Activated naive CD4-positive, alpha-beta T cell treated with anti-CD3 and anti-CD28 coated beads for 36 hours (primary cell): ENCODE measurements around the gene MT1G. TPM values are rescaled to one million over a fixed set of nuclear protein-coding genes. Genes with fewer than 3 reads are reported as not detected.

Source experiments
- CTCF ChIA-PET: fragments of 350-600 bp; sonication (Branson Sonifier 250); formaldehyde crosslinking; loops from one replicate; lab custom pipeline; 2021; ENCODE audit warnings: antibody characterized with exemption; lab: Charles Lee
- DNase-seq: peaks from one replicate; pipeline ENCODE4 v3.0.0-alpha.2; 2020
- H3K27ac Mint-ChIP-seq: one replicate; pipeline ENCODE4 v1.8.0; 2021; ENCODE audit warnings: mild to moderate bottlenecking, mixed read lengths
- H3K27me3 Mint-ChIP-seq: one replicate; pipeline ENCODE4 v1.8.0; 2021; ENCODE audit warnings: low read depth, mixed read lengths
- H3K36me3 Mint-ChIP-seq: one replicate; pipeline ENCODE4 v1.8.0; 2021; ENCODE audit warnings: low read depth, mixed read lengths
- H3K4me1 Mint-ChIP-seq: one replicate; pipeline ENCODE4 v1.8.0; 2021; ENCODE audit warnings: low read depth, mixed read lengths
- H3K4me3 Mint-ChIP-seq: one replicate; pipeline ENCODE4 v1.8.0; 2021; ENCODE audit warnings: mild to moderate bottlenecking, moderate library complexity, mixed read lengths
- H3K9me3 Mint-ChIP-seq: one replicate; pipeline ENCODE4 v1.8.0; 2021; ENCODE audit warnings: mixed read lengths
- intact Hi-C: fragments of 100-400 bp; cut with micrococcal nuclease; formaldehyde crosslinking; loops from one replicate; pipeline ENCODE4 v1.15.1; 2023
- total RNA-seq, 2 experiments: library from RNA; stranded (reverse); gene quantifications; one replicate each; pipeline ENCODE4 v1.2.3, GENCODE V29; 2021

Gene MT1G
- total RNA-seq, 2 experiments from 2014 or later, result 22.4 to 23.8 TPM

DNA sequence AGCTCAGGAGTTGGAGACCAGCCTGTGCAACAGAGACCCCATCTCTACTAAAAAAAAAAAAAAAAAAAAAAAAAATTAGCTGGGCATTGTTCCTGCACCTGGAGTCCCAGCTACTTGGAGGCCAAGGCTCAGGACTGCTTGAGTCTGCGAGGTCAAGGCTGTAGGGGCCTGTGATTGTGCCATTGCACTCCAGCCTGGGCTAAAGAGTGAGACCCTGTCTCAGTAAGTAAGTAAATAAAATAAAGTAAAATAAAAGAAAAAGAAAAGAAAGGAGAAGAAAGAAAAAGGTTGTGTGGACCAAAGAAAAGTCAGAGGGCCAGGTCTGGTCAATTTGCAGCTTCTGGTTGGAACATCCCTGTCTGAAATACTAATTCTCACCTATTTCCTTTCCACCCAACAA, 32.8 kb upstream of the MT1G start:
- intact Hi-C loops, result loop anchor here (5.0 to 10.0 kb wide), 3 partner anchors 43 to 756 kb away; partner anchors contain the start of gene MT1F
- H3K27me3 Mint-ChIP-seq, result no peaks in the 10 kb centered on the region
- DNase-seq, result no peak
- H3K4me3 Mint-ChIP-seq, result no peak overlapping the region
- H3K36me3 Mint-ChIP-seq, result no peaks in the 10 kb centered on the region
- H3K9me3 Mint-ChIP-seq, result no peaks in the 10 kb centered on the region
- H3K27ac Mint-ChIP-seq, result no peak overlapping the region
- peaks cover 4% of the 10 kb centered on the region for H3K4me1 Mint-ChIP-seq
- CTCF ChIA-PET, result interaction anchor here (1.4 to 4.8 kb wide), 13 partner anchors 11 to 187 kb away, joined by 3 to 126 read pairs (median 12); partner anchors contain the start of gene MT1F

DNA sequence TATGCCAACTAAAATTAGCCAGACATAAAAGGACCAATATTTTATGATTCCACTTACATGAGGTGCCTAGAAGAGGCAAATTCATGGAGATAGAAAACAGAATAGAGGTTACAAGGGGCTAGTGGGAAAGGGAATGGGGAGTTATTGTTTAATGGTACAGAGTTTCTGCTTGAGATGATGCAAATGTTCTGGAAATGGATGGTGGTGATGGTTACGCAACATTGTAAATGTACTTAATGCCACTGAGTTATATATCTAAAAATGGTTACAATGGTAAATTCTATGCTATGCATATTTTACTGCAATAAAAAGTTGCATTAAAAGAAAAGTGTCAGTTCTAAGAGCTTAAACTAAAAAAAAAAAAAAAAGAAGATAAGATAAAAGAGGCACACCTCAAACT, 32.3 kb upstream of the MT1G start:
- CTCF ChIA-PET, result interaction anchor here (1.9 to 4.8 kb wide), 8 partner anchors 24 to 126 kb away, joined by 5 to 126 read pairs (median 12); partner anchors contain the start of gene MT1F
- Mint-ChIP-seq H3K27ac (no peak overlapping the region), H3K9me3 (no peaks in the 10 kb centered on the region), H3K4me3 (no peak overlapping the region), H3K36me3 (no peaks in the 10 kb centered on the region), H3K4me1 (peaks cover 4% of the 10 kb centered on the region), H3K27me3 (no peaks in the 10 kb centered on the region)
- intact Hi-C loops, result loop anchor here (5.0 to 10.0 kb wide), 3 partner anchors 43 to 755 kb away; partner anchors contain the start of gene MT1F
- no peak for DNase-seq

DNA sequence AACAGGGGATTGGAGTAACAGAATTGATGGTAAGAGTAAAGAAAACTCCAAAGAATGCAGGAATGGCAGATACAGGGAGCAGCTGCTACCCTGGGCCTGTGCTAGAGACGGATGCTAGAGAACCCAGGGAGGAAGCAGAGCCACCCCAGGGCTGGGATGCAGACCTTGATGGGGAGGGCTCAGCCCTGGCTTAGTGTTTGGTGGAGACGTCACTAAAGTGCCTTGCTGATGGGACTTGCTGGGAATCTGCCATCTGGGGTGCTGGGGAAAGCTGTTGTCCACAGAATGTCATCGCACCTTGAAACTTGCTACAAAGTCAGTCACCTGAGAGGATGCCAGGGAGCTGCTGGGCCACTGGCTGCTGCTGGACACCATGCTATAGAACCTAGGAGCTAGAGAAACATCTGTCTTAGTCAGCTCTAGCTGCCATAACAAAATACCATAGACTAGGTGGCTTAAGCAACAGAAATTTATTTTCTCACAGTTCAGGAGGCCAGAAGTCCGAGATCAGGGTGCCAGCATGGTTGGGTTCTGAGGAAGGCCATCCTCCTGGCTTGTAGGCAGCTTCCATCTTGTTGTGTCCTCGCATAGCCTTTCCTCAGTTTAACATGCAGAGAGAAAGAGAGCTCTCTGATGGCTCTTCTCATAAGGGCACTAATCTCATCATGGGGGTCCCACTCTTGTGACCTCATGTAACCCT, 29.7 kb upstream of the MT1G start:
- H3K4me1 Mint-ChIP-seq, result peaks cover 4% of the 10 kb centered on the region
- no peak for DNase-seq
- no peaks in the 10 kb centered on the region for H3K9me3 Mint-ChIP-seq
- intact Hi-C loops, result no loop called here
- no peaks in the 10 kb centered on the region for H3K27me3 Mint-ChIP-seq
- H3K36me3 Mint-ChIP-seq, result no peaks in the 10 kb centered on the region
- CTCF ChIA-PET, result interaction anchor here (0.5 to 1.7 kb wide), 4 partner anchors 54 to 197 kb away, joined by 4 to 9 read pairs (median 6); no protein-coding TSS in a partner anchor
- H3K27ac Mint-ChIP-seq, result no peak overlapping the region
- H3K4me3 Mint-ChIP-seq, result no peak overlapping the region

DNA sequence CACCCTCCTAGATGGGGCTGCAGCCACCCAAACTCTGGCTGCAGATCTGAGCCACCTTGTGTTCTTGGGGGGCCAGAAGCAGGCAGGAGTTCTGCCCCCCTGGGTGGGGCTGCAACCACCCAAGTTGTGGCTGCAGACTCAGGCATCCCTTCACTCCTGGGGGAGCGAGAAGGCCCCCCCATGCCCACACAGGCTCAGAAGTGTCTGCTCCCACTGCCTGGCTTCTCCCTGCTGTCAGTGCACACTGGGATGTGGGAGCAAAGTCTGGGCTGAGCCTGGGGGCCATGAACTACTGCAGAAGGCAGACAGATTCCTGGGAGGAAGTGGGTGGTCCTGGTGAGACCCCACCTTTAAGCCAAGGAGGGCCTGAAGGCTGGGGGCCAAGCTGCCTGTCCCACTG, 27.4 kb upstream of the MT1G start:
- no peaks in the 10 kb centered on the region for H3K9me3 Mint-ChIP-seq
- CTCF ChIA-PET, result interaction anchor here (0.7 to 1.6 kb wide), 2 partner anchors 31 to 185 kb away, joined by 3 to 4 read pairs; no protein-coding TSS in a partner anchor
- intact Hi-C loops, result no loop called here
- H3K4me1 Mint-ChIP-seq, result no peaks in the 10 kb centered on the region
- no peak overlapping the region for H3K27ac Mint-ChIP-seq
- no peak for DNase-seq
- H3K36me3 Mint-ChIP-seq, result no peaks in the 10 kb centered on the region
- H3K4me3 Mint-ChIP-seq, result no peak overlapping the region
- no peaks in the 10 kb centered on the region for H3K27me3 Mint-ChIP-seq

DNA sequence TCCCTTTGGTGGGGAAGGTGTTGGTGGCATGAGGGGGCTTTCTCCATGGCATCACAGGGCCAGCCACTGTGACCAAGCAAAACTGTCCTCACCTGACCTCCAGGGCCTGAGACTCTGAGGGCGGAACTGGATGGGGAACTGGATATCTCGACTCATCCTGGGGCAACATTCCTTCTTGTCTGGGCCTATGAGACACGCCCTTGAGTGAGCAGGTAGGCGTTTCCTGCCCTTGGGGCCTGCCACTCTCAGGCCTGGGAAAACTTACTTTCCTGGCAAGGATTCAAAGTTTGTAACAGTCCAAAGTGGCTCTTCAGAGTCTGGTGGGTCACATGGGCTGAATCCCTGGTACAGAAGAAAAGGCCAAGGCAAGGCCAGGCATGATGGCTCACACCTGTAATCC, 24.0 kb upstream of the MT1G start:
- DNase-seq, result no peak
- no peak overlapping the region for H3K4me3 Mint-ChIP-seq
- intact Hi-C loops, result no loop called here
- H3K36me3 Mint-ChIP-seq, result peaks cover 1% of the 10 kb centered on the region
- H3K9me3 Mint-ChIP-seq, result no peaks in the 10 kb centered on the region
- H3K27ac Mint-ChIP-seq, result no peak overlapping the region
- CTCF ChIA-PET, result interaction anchor here (0.9 to 1.3 kb wide), 2 partner anchors 10 kb away, joined by 4 to 5 read pairs; no protein-coding TSS in a partner anchor
- no peaks in the 10 kb centered on the region for H3K27me3 Mint-ChIP-seq
- H3K4me1 Mint-ChIP-seq, result no peaks in the 10 kb centered on the region

DNA sequence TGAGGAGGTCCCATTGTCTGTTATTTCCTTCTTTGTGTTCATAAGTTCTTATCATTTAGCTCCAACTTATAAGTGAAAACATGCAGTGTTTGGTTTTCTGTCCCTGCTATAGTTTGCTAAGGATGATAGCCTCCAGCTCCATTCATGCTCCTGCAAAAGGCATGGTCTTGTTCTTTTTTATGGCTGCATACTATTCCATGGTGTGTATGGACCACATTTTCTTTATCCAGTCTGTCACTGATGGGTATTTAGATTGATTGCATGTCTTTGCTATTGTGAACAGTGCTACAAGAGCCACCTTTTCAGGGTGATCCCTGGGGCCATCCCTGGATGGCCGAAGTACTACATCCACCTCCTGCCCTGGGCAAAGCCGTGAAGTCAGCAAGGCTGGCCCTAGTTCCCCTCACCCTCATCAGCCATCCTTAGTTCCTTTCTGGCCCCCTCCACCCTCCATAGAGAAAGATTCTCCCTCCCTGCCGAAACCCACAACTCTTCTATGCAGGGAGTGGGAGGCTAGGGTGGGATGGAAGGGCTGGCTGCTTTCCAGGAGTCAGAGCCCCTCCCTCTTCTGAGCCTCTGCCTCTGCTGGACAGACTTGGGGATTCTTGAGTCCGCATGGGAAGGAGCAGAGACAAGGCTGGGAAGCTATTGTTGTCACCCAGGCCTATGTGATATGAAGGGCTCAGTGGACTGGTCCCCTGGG, 22.7 kb upstream of the MT1G start:
- DNase-seq, result no peak
- Mint-ChIP-seq H3K27ac (no peak overlapping the region), H3K9me3 (peaks cover 3% of the 10 kb centered on the region), H3K4me3 (no peak overlapping the region), H3K4me1 (no peaks in the 10 kb centered on the region), H3K36me3 (peaks cover 4% of the 10 kb centered on the region), H3K27me3 (no peaks in the 10 kb centered on the region)
- CTCF ChIA-PET, result interaction anchor here (0.7 to 1.6 kb wide), 2 partner anchors 11 to 12 kb away, joined by 3 to 4 read pairs; no protein-coding TSS in a partner anchor
- intact Hi-C loops, result no loop called here

DNA sequence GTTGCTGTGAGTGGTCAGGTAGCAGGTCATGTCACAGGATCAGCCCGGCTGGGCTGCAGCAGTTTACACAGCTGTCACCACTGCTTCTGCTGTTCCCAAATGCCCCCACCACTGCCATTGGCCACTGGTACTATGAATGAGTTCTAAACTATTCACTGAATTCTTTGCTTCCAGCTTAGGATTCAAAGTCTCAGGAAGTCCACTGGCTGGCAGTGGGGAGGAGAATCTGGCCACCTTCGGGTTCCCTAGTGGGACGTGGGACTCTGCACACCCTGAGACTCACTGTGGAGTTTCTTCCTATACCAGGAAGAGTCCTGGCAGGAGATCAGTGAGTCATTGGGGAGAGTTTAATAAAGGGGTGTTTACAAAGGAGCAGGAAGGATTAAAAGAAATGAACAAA, 21.3 kb upstream of the MT1G start:
- Mint-ChIP-seq H3K9me3 (peaks cover 3% of the 10 kb centered on the region), H3K27ac (no peak overlapping the region), H3K4me3 (no peak overlapping the region), H3K27me3 (no peaks in the 10 kb centered on the region), H3K36me3 (peaks cover 6% of the 10 kb centered on the region), H3K4me1 (peaks cover 2% of the 10 kb centered on the region)
- CTCF ChIA-PET, result interaction anchor here (0.6 to 1.6 kb wide), 3 partner anchors 12 to 18 kb away, joined by 3 to 6 read pairs (median 4); no protein-coding TSS in a partner anchor
- no peak for DNase-seq
- intact Hi-C loops, result no loop called here

DNA sequence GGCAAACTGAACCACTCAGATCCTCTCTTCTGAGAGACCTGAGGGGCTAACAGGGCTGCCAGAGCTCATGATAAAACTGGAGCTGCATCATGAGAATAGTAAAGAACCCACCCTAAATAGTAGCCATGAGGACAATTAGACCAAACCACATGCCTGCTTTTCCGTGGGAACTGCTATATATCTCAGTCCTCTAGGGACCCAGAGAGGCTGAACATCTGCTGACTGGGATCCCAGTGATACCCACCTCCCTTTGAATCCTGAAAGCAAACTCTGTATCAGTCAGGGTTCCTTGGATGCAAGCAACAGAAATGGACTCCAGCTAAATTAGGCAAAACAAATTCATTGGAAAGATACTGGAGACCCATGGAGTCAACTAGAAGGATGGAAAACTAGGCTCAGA, 20.9 kb upstream of the MT1G start:
- DNase-seq, result no peak
- no peaks in the 10 kb centered on the region for H3K27me3 Mint-ChIP-seq
- peaks cover 6% of the 10 kb centered on the region for H3K4me1 Mint-ChIP-seq
- H3K9me3 Mint-ChIP-seq, result peaks cover 3% of the 10 kb centered on the region
- intact Hi-C loops, result no loop called here
- peaks cover 6% of the 10 kb centered on the region for H3K36me3 Mint-ChIP-seq
- no peak overlapping the region for H3K27ac Mint-ChIP-seq
- CTCF ChIA-PET, result interaction anchor here (0.6 to 1.1 kb wide), 2 partner anchors 13 to 18 kb away, joined by 3 to 6 read pairs; no protein-coding TSS in a partner anchor
- H3K4me3 Mint-ChIP-seq, result no peak overlapping the region

DNA sequence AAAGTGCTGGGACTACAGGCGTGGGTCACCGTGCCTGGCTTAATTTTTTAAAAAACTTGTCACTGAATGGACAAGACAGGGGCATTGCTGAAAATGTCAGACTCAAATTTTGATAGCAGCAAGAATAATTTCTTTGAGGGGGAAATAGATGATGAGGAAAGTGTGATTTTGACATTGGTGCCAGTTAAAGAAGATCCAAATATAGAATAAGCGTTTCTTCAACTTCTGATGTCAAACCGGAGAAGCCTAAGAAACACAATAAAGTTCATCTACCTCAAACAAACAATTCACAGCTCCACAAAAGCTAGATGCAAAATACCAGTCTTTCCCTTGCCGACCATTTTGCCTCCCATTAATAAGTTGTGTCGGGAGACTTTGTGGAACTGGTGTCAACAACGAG, 18.9 kb upstream of the MT1G start:
- CTCF ChIA-PET, result no interaction called here
- peaks cover 6% of the 10 kb centered on the region for H3K36me3 Mint-ChIP-seq

DNA sequence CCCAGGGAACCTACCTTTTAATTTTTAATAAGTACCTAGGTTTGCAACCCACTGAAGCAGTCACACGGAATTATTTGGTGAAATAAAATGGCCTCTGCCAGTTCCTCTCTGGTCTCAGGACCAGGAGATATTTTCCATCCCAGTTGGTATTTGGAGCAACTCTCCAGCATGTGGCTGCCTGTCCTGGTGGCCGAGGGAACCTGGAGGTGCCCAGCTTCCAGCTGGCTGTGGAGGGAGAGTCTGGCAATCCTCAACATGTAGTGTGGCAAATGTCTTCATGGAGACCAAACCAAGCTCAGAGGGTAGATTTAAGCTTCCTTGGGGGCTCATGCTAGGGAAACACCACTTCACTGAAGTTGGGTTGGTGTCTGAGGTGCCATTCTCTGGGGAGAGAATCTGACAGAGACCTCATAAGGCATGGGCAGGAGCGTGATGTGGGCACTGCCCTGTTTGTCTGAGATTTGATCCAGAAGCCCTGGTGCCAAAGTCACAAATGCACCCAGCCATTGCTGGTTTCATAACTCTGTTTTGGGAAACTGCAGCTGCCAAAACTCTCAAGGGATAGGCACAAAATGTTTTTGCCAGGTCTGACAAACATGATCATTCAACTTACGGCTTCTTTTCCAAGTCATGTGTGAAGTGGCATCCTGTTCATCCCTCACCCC, 17.2 kb upstream of the MT1G start:
- CTCF ChIA-PET, result interaction anchor here (1.9 to 3.9 kb wide), 2 partner anchors 17 to 42 kb away, joined by 6 to 19 read pairs; no protein-coding TSS in a partner anchor
- Mint-ChIP-seq H3K27me3 (no peaks in the 10 kb centered on the region), H3K36me3 (peaks cover 6% of the 10 kb centered on the region), H3K4me3 (no peak overlapping the region), H3K27ac (no peak overlapping the region), H3K9me3 (peaks cover 3% of the 10 kb centered on the region), H3K4me1 (peaks cover 19% of the 10 kb centered on the region)
- intact Hi-C loops, result loop anchor here (5.0 kb wide), 1 partner anchor 247 kb away; the partner anchor contains the start of gene HERPUD1
- DNase-seq, result no peak

More for the DNA sequence above, 18.9 kb upstream of the MT1G start:
- intact Hi-C loops, result no loop called here
- Mint-ChIP-seq H3K4me1 (peaks cover 16% of the 10 kb centered on the region), H3K4me3 (no peak overlapping the region), H3K27ac (no peak overlapping the region), H3K9me3 (peaks cover 3% of the 10 kb centered on the region), H3K27me3 (no peaks in the 10 kb centered on the region)
- DNase-seq, result no peak

DNA sequence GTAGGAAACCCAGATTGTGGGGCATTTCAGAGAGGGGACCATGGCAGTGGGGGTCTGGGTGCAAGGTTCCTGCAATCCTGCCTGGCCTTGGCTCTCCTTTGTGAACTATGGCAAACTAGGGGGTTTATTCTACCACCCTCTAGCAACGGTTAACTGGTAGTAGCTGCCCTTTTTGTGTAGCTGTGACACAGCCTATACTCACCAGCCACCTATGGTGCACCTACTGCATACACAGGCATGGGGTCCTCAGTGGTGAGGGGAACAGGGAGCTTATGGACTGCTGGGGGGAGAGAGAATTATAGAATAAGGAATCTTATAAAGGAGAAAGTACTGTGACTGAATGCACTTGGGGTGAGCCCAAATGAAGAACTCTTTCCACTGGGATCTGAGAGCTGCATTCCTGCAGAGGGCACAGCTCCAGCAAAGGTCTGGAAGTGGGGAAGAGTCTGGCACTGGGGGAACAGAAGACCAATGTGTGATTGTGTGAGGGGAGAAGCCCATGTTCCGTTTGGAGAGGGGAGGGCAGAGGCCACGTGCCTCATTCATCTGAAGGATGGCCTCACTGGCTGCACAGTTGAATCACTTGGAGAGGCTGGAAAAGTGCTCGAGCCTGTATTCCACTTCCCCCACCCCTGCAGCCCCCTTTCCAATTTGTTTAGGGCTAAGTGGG, 16.5 kb upstream of the MT1G start:
- peaks cover 3% of the 10 kb centered on the region for H3K9me3 Mint-ChIP-seq
- DNase-seq, result no peak
- H3K27me3 Mint-ChIP-seq, result no peaks in the 10 kb centered on the region
- H3K4me3 Mint-ChIP-seq, result no peak overlapping the region
- peaks cover 6% of the 10 kb centered on the region for H3K36me3 Mint-ChIP-seq
- no peak overlapping the region for H3K27ac Mint-ChIP-seq
- intact Hi-C loops, result loop anchor here (5.0 kb wide), 1 partner anchor 248 kb away; the partner anchor contains the start of gene HERPUD1
- peaks cover 19% of the 10 kb centered on the region for H3K4me1 Mint-ChIP-seq
- CTCF ChIA-PET, result interaction anchor here (0.6 to 3.9 kb wide), 3 partner anchors 18 to 207 kb away, joined by 4 to 19 read pairs (median 6); no protein-coding TSS in a partner anchor
